ENCODE measurements around the gene ZNF32.

Gene ZNF32

GRCh38 chr10:43595739-43596298 is 52.9 kb downstream of the ZNF32 start:
- Histone ChIP-seq H2AFZ (ENCODE audit: low read depth, low read length, severe bottlenecking) (no peak overlapping the region), H3K4me2 (ENCODE audit: low read depth, low read length, poor library complexity, severe bottlenecking) (no peak overlapping the region), H3K36me3 (ENCODE audit: low read length) (no peaks in the 10 kb centered on the region), H3K9me3 (ENCODE audit: insufficient read depth, low read length) (peaks cover 6% of the 10 kb centered on the region; the same call in 1 of the 2 replicates), H3K9me2 (replicated peaks; ENCODE audit: insufficient read depth, low read length) (no peaks in the 10 kb centered on the region), H3K79me2 (ENCODE audit: insufficient read depth, low read length) (no peaks in the 10 kb centered on the region), H3K4me3 (ENCODE audit: insufficient read depth, low read length, poor library complexity, severe bottlenecking) (no peak overlapping the region), H3K9ac (ENCODE audit: low read length) (no peak overlapping the region), H4K20me1 (ENCODE audit: low read depth, low read length) (no peaks in the 10 kb centered on the region), H3K27me3 (ENCODE audit: low read length) (no peaks in the 10 kb centered on the region), H3K27ac (ENCODE audit: low read depth, low read length) (no peak overlapping the region), H3F3A (ENCODE audit: insufficient read depth) (no peaks in the 10 kb centered on the region)
- TF ChIP-seq CTCF (IDR thresholded peaks at IDR 0.05; ENCODE audit: insufficient read depth, low read length, poor library complexity, severe bottlenecking) (no peak), EZH2phosphoT487 (conservative IDR thresholded peaks at IDR 0.05; ENCODE audit: low read length) (no peak)

GRCh38 chr10:43594944-43595589 is 53.6 kb downstream of the ZNF32 start:
- TF ChIP-seq CTCF (IDR thresholded peaks at IDR 0.05; ENCODE audit: insufficient read depth, low read length, poor library complexity, severe bottlenecking) (no peak), EZH2phosphoT487 (conservative IDR thresholded peaks at IDR 0.05; ENCODE audit: low read length) (no peak)
- H3K9me2 ChIP-seq (replicated peaks; ENCODE audit: insufficient read depth, low read length), result no peaks in the 10 kb centered on the region
- H3K79me2 ChIP-seq (ENCODE audit: insufficient read depth, low read length), result no peaks in the 10 kb centered on the region
- H3K4me3 ChIP-seq (ENCODE audit: insufficient read depth, low read length, poor library complexity, severe bottlenecking), result no peak overlapping the region
- peak overlapping the region; percentile 19 for H3K4me2 ChIP-seq (ENCODE audit: low read depth, low read length, poor library complexity, severe bottlenecking)
- H3K36me3 ChIP-seq (ENCODE audit: low read length), result no peaks in the 10 kb centered on the region
- H3F3A ChIP-seq (ENCODE audit: insufficient read depth), result no peaks in the 10 kb centered on the region
- H4K20me1 ChIP-seq (ENCODE audit: low read depth, low read length), result no peaks in the 10 kb centered on the region
- H3K9ac ChIP-seq (ENCODE audit: low read length), result no peak overlapping the region
- H2AFZ ChIP-seq (ENCODE audit: low read depth, low read length, severe bottlenecking), result no peak overlapping the region
- no peak overlapping the region for H3K27ac ChIP-seq (ENCODE audit: low read depth, low read length)
- H3K9me3 ChIP-seq (ENCODE audit: insufficient read depth, low read length), result peaks cover 6% of the 10 kb centered on the region; the same call in 1 of the 2 replicates
- H3K27me3 ChIP-seq (ENCODE audit: low read length), result no peaks in the 10 kb centered on the region
